Stimulated activated CD8-positive, alpha-beta memory T cell treated with anti-CD3 and anti-CD28 coated beads, Interleukin-12 subunit alpha, Interleukin-12 subunit beta, amount 100 ng/mL, for 1 hour (primary cell): ENCODE results near the gene GKN1.

Experiments
- DNase-seq: peaks from one replicate; pipeline ENCODE4 v3.0.0-alpha.2; 2020; ENCODE audit warnings: low read depth

The GKN1 gene

DNA sequence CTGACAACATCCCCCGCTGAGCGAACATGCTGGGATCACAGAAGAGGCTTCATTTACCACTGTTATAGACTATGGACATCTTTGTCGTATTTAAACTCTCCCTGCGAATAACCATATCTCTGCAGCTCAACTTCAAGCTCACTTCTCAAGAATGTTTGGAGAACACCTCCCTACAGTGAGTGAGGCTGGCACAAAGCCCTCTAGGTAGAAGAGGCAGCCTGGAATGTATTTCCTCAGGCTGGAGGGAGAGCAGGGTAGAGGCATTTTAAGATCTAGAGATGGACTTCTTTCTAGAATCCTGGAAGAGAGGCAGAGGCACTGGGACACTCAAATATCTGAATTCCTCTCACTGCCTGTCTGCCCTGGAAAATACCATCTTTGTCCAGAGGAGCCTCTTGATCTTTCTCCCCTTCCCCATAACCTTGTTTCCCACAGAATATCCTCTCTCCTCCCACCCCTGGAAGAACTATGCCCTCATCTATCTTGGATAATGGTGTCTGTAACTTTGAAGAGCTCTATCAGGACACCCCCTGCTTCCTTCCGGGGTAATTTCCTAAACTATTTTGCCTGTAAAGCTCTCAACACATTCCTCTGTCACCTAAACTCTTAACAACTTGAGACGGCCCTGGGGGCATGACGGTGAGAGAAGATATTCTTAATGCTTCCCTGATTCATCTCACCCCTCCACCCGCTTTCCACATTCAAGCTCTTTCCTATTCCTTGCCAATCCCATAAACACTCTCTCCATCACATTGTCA lies 36.2 kb downstream of the GKN1 start:
- DNase-seq: no peak

DNA sequence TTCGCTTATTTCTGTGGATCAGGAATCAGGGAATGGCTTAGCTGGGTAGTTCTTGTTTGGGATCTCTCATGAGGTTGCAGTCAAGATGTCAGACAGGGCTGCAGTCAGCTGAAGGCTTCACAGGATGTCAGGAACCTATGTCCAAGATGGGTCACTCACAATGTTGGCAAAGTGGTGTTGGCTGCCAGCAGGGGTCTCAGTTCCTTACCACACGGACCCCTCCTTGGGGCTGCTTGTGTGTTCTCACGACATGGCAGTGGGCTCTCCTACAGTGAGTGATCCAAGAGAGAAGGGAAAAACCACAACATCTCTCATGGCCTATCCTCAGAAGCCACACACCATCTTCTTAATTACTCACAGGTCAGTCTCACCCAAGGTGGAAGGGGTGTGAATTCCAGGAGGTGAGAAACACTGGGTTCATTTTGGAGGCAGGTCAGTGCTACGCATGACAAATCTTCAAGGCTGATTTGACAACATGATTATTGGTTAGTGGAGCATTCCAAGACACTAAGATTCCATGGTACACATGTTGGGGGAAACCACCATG lies 37.2 kb downstream of the GKN1 start:
- no peak for DNase-seq

DNA sequence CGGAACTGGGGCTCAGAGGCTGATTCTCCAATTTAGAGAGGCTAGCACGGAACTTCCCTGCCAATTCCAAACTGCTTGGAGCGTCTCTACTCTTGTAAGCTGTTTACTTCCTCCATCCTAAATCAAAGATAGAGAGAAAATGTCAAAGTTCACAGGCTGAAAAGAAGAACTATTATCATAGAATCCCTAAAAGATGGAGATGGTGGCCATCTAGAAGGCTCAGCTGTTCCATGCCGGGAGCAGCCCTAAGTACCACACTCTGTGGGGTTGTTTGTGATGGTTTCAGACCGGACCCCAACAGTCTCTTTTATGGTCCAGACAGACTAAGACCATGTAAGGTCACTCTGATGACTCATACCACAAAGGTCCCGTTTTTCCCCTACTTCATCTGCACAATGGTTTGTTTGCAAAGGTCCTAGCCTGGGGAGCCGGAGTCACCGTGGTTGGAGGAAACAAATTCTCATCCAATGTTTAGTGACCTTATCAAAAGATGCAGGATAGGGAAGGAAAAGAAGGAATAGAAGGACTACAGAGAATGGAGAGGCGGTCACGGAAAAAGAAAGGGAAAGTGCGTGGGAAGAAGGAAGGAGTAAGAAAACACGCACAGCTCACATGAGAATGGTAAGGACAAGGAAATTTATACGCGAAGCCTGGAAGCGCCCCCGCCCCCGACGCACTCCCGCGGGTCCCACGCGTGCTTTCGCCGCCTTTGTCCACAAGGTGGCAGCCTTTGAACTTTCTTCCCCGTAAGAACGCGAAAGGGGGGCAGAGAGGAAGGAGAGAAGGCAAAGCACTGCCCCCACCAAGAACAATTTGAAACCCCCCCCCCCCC lies 38.1 kb downstream of the GKN1 start:
- DNase-seq: peak; percentile 19

DNA sequence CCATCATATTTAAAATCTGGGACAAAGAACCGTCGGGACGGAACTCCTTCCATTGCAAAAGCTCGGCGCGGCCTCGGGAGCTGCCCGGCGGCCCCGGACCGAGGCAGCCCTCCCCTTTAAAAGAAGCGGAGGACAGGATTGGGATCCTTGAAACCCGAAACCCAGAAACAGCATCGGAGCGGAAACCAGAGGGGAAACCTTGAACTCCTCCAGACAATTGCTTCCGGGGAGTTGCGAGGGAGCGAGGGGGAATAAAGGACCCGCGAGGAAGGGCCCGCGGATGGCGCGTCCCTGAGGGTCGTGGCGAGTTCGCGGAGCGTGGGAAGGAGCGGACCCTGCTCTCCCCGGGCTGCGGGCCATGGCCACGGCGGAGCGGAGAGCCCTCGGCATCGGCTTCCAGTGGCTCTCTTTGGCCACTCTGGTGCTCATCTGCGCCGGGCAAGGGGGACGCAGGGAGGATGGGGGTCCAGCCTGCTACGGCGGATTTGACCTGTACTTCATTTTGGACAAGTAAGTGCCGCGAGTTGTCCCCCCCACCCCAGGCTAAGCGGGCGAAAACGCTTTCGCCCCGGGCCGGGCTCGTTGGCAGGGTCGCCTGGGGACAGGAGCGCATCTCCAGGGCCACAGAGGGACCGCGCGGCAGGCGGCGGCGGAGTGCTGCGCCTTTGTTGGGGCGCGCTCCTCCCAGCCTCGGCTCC lies 38.9 kb downstream of the GKN1 start, which contains the start of gene ANTXR1:
Gene ANTXR1 (plus strand): TSS at position 38 of the 698 bp plus-strand sequence. CDS start 321 bp downstream, at position 359.
- DNase-seq: no peak

DNA sequence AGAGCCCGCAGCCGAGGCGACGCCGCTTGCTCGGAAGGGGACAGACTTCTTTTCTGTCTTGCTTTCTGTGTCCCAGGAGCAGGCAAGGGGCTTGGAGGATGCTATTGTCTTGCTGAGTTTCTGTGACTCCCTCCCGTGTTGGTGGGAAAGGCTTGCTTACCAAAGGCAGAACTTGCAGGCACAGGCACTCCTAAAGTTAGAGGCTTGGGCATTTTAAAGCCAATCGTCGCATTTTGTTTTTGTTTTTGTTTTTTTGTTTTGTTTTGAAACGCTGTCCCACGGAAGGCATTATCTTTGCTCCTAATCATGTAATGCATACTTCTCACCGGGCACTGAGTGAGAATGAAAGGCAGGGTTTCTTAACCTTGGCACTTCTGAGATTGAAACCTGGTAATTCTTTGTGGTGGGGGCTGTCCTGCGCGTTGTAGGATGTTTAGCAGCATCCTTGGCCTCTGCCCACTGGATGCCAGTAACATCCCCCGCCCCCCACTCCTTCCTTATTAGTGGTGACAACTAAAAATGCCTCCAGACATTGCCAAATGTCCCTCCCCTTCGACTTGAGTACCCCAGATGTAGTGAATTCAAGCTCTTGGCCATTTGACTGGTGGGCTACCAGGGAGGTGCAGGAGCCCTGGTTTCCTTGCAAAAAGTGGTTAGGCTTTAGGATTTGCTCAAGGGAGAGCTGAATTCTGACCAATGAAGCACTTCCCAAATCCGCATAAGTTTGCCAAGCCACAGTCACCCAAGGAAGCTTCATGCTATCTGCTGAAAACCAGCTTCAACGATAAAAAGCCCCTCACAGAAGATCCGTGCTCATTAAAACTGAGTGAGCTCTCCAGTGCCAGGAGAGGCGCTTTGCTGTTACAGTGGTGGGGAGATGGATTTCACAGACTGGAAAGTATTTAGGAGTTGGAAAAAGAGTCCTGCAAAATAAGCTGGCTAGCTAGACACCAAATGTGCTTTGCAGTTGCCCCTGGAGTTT lies 39.7 kb downstream of the GKN1 start:
- no peak for DNase-seq

DNA sequence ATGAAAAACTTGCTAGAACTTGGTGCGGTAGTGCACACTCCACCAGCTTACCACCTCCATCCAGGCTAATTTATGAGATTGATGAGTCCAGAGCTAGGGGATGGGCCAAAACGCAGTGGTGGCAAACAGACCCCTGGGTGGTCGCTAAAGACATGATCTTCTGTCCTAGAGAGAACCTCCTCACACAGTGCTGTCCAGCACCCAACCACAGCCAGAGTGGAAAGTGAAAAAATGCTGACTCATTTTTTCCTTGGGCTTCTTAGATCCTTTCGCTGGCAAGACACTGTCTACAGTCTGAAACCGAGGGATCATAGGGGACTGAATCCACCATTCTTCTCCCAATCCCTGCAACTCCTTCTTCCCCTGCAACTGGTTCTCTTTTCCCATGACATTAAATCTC lies 42.6 kb downstream of the GKN1 start:
- no peak for DNase-seq

DNA sequence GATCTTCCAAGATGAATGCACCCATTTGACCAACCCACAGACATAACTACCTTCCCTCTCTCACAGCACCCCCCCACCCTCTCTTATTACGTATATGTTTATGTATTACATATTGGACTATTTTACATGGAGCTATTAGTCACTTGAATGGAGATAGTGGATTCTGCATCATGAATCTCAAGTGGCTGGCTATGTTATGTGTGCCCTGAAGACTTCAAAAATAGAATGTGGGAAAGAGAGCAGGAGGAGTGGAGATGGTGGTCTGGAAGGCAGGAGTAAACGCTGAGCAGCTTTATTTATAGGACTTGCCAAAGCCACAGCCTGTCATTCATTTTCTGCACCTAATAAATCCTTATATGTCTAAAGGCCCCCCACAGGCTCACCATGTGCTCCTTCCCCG lies 43.4 kb downstream of the GKN1 start:
- no peak for DNase-seq

DNA sequence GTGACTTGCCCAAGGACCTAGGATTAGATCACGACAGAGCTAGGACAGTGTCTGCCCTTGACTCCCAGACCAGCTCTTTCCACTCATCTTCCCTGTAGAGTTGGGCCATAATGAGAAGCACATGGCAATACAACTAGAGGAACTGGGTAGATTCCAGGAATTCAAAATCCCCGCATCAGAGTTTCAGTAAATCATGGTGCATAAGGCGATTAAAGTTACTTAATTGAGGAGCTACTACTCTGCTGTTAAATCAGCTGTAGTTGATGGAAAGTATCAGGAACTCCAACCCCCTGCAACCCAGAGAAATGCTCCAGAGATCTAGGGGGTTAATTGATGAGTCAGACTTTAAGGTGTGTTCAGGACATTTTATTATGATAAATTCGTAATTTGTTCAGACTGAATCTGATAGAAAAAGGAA lies 44.3 kb downstream of the GKN1 start:
- no peak for DNase-seq

DNA sequence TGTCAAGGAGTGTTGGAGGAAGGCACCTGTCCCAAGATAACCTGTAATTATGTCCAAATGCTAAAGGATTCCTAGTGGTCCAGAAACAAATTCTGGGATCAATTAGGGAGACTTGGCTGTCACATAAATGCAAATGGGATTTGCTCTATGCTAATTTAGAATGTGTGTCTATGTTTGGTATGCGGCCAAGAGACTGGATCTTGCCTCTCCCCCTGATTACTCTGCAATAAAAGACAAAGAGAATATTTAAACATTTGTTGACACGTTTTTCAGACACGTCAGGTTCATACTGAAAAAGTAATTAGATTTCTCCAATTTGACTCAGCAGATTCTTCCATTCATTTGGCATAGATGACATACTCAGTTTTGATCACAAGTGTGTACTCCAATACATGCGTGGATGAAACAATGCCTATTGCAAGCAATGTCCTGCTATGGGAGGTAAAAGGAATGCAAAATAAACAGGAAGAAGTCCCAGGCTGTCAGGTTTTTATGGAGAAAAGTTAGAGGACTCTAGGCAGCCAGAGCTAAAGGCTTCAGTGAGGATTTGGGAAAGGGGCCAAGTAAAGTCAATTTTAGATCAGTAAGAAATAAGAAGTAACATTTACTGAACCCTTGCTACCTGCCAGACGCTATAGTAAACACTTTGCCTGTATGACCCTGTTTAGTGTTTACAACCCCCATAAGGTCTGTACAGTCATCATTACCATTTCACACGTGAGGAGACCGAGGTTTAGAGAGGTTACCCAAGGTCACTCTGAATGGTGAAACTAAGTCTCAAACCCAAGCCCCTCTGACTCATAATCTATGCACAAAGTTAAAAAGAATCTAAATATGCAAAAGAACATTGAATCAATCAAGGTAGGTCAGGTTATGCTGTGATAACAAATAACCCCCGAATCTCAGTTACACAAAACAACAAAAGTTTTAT lies 46.3 kb downstream of the GKN1 start:
- DNase-seq: no peak

DNA sequence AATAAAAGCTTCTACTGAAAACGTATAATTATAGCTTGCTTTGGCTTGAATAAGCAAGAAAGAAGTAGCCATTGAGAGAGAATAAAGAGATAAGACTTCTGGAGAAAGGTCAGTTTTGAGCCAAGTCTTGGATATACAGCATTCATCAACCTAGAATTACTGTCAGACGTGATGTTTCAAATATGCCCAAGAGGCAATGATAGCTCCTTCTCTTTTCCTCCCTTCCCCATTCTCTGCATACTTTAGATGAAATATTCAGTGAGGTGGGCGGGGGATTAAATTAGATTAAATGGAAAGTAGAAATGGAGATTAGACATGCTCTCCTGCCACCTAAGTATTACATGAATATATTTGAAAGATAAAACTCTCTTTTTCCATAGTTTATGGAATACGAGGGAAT lies 47.3 kb downstream of the GKN1 start:
- DNase-seq: no peak

DNA sequence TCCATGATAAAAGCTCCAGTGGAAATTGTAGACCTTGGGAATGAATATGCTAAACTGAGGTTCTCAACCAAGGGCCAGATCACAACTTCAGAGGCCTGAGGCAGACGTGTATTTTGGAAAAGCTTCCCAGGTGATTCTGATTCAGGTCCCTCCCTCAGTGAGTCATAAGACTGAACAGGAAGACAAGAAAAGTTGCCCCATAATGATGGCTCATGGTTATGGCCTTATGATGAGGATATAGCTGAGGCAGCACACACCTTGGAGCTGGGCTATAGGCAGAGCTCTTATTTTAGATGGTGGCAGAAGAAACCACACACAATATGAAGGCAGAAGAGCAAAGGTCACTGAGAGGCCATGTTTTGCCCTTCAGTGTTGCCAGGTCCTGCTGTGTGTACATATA lies 48.1 kb downstream of the GKN1 start:
- DNase-seq: no peak

DNA sequence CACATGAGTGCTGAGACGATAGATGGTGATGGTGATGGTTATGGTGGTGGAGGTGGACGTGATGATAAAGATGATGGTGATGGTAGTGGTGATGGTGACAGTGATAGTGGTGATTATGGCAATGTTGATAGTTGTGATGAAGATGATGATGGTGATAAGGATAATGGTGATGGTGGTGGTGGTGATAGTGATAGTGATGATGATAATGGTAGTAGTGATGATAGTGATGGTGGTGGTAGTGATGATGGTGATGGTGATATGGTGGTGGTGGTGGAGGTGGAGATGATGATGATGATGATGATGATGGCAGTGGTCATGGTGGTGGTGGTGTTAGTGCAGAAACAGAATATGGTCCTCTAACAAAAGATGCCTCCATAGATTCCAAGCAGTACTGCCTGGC lies 48.8 kb downstream of the GKN1 start:
- DNase-seq: no peak

DNA sequence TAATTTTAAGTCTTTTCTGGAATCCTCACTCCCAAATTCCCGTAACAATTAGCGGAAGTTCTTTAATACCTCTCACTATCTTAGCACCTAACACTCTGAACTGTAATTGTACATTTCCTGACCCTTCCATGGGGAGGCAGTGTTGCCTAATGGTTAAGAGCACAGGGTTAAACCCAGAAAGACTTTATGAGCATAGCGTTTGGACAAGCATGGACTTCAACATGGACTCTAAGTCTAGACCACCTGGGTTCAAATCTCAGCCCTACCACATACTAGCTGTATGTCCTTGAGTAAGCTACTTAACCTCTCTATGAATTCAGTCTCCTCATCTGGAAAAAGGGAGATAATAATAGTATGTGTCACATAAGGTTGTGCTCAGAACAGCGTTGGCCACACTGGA lies 51.6 kb downstream of the GKN1 start:
- no peak for DNase-seq

DNA sequence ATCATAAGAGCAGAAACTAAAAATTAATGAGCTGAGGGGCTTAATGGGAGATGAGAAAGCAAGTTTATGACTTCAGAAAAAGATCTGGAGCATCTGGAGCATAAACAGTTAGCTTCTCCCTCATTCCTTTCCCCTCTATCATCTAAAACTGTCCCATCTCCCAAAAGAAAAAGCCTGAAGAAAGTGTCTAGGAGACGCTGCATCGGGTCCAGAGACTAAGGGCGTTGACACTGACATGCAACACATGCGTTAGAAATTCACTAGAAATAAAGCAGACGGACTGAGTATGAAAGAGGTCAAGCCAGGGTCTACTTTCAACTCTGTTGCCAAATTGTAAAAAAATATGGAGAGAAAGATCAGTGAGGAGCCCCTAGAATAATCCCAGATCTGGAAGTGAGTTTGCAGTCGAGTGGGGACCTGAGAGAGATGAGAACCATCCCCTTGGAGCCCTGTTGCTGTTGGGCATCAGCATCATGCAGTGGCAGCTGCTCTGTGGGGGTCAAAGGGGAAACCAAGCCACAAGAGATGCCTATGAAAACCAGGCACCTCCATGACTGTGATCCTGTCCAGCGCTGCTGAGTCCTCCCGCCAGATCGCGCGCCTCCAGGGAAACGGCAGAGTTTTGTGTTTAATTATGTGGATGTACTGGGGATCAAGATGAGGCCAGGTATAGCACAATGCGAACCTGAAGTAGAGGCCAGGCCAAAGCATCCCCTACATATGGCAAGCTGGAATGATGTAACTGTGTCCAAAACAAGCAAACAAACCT lies 52.4 kb downstream of the GKN1 start:
- no peak for DNase-seq
